Prostate gland (tissue), 2 donors: Measurements from ENCODE around the gene ACBD3.

ENCODE experiments used
- POLR2A ChIP-seq: fragments of 450-650 bp; IDR thresholded peaks from one replicate; pipeline ENCODE4 v1.6.1; 2016; ENCODE audit warnings: antibody characterized with exemption, mild to moderate bottlenecking
- POLR2AphosphoS5 ChIP-seq: sonication (generic); formaldehyde crosslinking; IDR thresholded peaks from one replicate; pipeline ENCODE4 v1.6.1; 2017; ENCODE audit warnings: antibody characterized with exemption
- TF ChIP-seq, protein P1 (sequence below), 4 experiments: fragments of 200-600 bp in 2 of 4; fragments of 450-650 bp in 2 of 4; sonication (generic) in 2 of 4; IDR thresholded peaks; 1 replicate in 3 of 4; 2 replicates in 1 of 4; pipeline ENCODE4 v1.5.1; 2016 to 2019; ENCODE audit warnings: antibody characterized with exemption in 4 of 4, mild to moderate bottlenecking in 2 of 4, moderate library complexity in 2 of 4

DNA sequence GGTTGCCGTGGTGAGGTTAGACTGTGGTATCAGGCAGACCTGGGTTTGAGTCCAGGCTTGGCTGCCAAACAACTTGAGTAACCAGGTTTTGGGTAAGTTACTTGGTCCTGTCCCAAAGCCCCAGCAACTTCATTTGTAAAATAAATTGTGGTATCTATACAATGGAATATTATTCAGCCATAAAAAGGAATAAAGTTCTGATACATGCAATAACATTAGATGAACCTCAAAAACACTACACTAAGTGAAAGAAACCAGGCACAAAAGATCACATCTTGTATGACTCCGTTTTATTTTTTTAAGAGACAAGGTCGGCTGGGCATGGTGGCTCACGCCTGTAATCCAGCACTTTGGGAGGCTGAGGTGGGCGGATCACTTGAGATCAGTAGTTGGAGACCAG is 20.5 kb upstream of the ACBD3 start:
- TF ChIP-seq, protein P1, sequence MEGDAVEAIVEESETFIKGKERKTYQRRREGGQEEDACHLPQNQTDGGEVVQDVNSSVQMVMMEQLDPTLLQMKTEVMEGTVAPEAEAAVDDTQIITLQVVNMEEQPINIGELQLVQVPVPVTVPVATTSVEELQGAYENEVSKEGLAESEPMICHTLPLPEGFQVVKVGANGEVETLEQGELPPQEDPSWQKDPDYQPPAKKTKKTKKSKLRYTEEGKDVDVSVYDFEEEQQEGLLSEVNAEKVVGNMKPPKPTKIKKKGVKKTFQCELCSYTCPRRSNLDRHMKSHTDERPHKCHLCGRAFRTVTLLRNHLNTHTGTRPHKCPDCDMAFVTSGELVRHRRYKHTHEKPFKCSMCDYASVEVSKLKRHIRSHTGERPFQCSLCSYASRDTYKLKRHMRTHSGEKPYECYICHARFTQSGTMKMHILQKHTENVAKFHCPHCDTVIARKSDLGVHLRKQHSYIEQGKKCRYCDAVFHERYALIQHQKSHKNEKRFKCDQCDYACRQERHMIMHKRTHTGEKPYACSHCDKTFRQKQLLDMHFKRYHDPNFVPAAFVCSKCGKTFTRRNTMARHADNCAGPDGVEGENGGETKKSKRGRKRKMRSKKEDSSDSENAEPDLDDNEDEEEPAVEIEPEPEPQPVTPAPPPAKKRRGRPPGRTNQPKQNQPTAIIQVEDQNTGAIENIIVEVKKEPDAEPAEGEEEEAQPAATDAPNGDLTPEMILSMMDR (IDR thresholded peaks at IDR 0.05) = no peak
- no peak for TF ChIP-seq POLR2A
- TF ChIP-seq POLR2AphosphoS5 = no peak
